HG03175 (cell line): ENCODE data around the gene CDK2.
A peak's percentile ranks its signal among the peaks of the same experiment; 100 is the strongest.

ENCODE experiments used
- ATAC-seq: cut with Tn5 transposase; IDR thresholded peaks from one replicate; pipeline ENCODE4 v1.9.1; 2021; ENCODE audit warnings: mild to moderate bottlenecking, moderate library complexity; ENCODE audit not compliant: unreplicated experiment

Gene CDK2

DNA sequence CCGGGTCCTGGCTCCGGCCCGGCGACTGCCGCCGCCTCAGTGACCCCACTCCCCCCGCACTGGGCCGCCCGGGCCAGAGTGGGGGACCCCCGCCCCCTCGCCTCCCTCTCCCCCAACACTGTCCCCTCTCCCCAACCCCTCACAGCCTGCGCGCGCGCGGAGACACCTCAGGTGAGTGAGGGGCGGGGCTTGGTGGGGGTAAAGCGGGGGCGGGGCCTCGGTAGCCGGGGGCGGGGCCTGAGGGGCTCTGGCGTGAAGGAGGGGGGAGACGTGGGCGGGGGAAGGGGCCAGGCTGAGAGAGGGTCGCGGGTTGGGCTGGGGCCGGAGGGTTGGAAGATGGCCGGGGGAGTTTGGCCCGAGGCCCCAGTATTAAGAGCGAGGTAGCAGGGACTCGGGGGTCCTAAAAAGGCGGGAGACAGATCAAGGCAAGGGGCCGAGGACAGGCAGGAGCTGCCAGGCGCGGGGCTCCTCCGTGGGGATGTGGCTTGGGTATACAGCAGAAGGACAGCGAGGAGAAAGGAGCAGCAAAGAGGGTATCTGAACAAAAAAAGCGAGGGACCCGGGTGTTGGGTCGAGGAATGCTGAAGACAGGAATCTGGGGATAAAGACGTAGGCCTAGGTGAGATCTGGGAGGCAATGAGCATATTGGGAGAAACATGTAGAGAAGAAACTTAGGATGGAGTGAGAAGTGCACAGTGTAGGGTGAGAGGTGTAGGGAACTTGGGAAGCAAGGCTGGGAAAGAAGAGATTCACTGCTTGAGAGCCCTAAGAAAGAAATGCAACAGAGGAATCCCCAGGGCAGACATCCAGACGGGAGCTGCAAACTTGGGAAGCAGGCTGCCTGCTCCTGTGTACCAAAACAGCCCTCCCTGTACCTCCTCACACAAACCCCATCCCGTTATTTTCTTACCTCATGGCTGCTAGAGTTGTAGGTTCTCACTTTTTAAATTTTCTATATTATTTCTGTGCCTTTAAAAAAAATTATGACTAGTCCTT, 41.2 kb downstream of the CDK2 start:
- ATAC-seq = peak; percentile 43

DNA sequence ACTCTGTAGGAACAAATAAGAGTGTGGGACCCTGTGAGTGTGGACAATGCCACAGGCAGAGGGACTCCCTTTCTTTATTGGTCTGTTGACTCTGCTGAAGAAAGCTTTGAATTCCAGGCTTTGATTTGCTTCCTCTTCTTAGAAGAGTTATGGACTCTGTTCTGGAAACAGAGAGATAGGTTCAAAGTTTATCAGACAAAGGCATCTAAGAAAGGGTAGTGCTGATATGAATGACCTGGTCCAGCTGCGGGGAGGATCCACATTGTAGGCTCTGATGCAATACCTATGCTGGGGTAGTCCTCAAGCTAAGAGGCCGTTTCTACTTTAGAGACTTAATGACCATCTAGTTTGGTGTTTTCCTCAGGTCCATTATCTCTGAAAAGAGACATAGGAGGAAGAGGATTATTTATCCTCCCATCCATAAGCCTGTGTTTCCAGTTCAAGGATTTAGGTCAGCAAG, 43.5 kb downstream of the CDK2 start:
- ATAC-seq = no peak

DNA sequence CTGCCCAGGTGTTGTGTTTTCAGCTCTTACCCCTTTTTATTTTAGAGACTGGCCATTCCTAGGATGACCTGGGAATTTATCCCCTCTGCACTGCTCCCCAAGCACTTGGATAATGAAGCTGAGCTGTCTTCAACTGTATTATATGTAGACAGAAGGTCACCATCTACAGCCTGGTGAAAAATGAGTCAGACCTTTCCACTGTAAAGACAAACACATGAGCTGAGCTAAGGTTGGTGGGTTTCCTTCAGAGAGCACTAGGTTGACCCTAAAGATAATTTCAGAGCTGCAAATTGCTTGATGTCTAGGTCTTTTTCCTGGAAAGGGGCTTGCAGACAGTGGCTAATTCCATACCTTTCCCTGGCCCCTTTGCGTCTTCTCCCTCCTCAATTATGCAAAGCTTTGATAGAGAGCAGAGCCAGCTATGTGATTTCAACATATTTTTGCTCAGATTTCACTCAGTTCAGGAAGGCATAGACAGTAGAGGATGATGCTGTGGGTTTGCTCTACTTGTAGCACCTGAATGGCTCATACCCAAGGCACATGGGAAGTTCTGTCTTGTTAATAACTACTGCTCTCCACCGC, 45.0 kb downstream of the CDK2 start:
- no peak for ATAC-seq

DNA sequence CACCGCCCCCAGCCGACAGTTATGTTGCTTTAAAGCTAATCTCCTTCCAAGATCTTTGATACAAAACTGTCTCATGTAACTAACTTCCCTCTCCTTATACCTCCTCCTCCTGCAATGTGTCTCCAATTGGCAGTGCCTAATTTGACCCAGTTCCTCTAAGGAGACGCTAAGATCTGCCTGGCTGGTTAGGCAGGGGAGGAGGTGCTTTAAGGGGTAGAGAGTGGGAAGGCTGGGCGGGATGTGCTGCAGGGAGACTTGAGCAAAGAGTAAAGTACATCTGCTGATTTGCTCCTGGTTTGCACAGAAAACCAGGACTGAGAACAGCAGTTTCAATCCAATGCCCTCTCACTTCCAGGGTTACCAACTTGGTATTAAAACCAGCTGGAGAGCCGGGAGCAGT, 46.9 kb downstream of the CDK2 start:
- ATAC-seq = no peak

DNA sequence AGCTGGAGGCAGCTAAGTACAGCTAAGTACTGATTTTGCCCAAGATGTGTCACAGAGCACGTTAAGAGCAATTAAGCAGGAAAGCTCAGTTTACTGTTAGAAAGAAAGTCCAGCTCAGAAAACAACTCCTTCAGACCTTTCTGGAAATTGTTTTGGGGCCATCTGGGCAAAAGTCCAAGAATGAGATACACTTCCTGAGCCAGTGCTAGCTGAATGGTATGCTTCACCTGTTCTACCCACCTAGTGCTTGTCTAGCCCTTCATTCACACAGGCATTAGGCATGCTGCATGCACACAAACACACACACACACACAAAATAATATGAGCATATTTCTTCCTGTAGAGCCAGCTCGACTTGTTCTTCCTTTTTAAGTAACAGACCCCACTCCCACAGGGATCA, 47.6 kb downstream of the CDK2 start:
- ATAC-seq = no peak

DNA sequence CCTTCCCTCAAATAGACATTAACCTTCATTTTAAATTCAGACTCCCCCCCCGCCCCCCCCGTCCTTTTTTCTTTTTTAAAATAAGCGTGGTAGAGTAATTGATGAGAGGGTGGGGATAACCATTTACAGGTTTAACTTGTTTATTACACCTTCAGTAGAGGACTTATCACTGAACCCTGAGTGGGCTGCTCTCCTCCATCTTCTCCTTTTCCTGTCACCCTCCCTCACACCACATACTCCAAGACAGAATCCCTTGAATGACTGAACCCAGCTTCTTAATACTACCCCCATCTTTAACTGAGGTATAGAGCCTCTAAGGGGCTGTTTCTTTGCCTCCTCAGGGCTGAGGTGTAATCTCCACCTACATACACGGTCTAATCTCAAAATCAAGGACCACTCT, 50.6 kb downstream of the CDK2 start:
- ATAC-seq = no peak

DNA sequence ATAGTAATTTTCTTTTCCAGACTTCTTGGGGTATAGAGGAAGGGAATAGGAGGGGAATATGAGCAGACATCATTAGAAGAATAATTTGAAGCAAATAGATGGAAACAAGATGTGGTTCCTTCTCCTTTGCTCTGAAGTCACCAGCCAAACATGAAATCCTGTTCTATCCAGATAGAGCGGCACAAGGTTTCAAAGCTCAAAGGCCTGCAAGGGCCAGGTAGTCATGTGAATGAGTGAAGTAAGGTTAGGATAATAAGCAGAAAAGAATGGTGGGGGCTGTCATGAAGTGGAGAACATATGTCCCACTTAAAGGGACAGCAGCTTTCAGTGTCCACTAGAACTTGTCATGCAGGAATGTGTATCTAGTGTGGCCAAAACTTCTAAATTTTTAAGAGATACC, 51.7 kb downstream of the CDK2 start:
- ATAC-seq = no peak

DNA sequence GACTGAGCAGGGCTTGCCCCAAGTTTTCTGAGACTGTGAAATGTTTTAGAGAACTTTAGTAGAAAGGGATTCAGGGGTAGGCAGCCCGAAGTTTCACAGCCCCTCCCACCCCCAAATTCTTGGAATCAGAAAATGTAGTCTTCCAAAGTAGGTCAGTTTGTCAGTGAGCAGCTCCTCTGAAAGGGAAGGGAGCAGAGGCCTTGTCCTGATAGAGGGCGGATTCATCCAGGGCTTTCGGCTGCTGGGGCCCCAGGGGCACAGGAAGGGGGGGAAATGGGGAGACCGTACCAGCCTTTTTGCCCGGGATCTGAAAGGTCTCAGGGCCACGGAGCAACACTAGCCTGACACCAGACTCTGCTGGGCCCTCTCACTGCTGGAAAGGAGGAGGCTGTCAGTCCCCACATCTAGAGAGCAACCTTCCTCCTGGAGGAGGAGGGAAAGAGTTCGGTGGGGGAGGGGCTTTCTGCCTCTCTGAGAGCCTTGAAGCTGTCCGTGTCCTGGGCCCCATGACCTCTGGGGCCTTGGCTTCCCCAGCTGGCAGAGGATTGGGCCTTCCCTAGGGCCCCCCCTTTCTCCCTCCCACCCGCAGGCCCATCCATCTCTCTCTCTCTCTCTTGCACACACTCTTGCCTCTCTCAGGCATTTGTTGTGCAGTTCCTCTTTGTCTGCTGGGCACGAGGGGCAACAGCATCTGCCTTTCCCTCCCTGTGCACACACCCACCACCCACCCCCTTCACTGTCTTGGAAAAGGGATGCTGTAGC, 54.0 kb downstream of the CDK2 start, which contains the start of gene IKZF4:
TSS of gene IKZF4 (plus strand) at position 621 of the 762 bp plus-strand sequence. CDS start 451 bp downstream, outside the sequence.
- no peak for ATAC-seq

DNA sequence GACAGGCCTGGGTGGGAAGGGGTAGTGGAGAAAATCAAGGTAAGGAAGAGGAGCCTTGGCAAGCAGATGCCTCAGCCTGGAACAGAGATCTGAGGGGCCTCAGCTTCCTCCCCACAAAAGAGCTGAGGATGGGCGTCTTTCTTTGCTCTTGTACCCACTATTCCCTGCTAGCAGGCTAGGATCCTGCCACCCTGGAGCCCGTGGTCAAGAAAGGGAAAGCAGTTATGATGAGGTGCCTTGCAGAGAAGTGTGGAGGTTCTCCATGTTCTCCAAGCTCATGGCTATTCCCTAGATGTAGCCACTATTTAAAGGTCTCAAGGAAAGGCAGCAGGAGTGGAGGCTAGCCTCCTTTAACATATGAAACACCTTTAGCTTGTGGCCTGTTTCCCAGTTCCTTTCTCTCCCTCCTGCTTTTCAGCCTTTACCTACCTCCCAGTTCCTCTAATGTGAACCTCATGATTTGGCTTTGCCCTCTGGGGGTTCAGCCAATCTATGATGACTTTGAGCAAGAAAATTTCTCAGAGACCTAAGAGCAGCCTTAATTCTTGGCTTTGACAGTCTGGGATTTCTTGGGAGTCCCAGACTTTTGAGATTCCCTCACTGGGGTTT, 55.4 kb downstream of the CDK2 start:
- no peak for ATAC-seq
